ENCODE results near the gene ZCCHC8.

ZCCHC8 gene

GRCh38 chr12:122460061-122460460 is 40.7 kb downstream of the ZCCHC8 start:
- no peak for TF ChIP-seq CTCF (IDR thresholded peaks at IDR 0.05; ENCODE audit: low read depth, low read length)
- H3K4me3 ChIP-seq (ENCODE audit: low read depth, low read length) = no peak overlapping the region
- no peak for DNase-seq (ENCODE audit: low read depth, low spot score)
- in situ Hi-C loops (cut with HindIII; ENCODE audit: low sequenced_read_pairs) = no loop called here

GRCh38 chr12:122459211-122459610 is 41.5 kb downstream of the ZCCHC8 start:
- TF ChIP-seq CTCF (IDR thresholded peaks at IDR 0.05; ENCODE audit: low read depth, low read length) = no peak
- H3K4me3 ChIP-seq (ENCODE audit: low read depth, low read length) = no peak overlapping the region
- no peak for DNase-seq (ENCODE audit: low read depth, low spot score)
- in situ Hi-C loops (cut with HindIII; ENCODE audit: low sequenced_read_pairs) = no loop called here

- no peak for DNase-seq (ENCODE audit: low read depth, low spot score)
- in situ Hi-C loops (cut with HindIII; ENCODE audit: low sequenced_read_pairs) = no loop called here
- no peak for TF ChIP-seq CTCF (IDR thresholded peaks at IDR 0.05; ENCODE audit: low read depth, low read length)
- H3K4me3 ChIP-seq (ENCODE audit: low read depth, low read length) = no peak overlapping the region
These were observed 42.4 kb downstream of the ZCCHC8 start for GRCh38 chr12:122458105-122459035.

- DNase-seq (ENCODE audit: low read depth, low spot score) = no peak
- TF ChIP-seq CTCF (IDR thresholded peaks at IDR 0.05; ENCODE audit: low read depth, low read length) = no peak
- in situ Hi-C loops (cut with HindIII; ENCODE audit: low sequenced_read_pairs) = no loop called here
- no peak overlapping the region for H3K4me3 ChIP-seq (ENCODE audit: low read depth, low read length)
These were observed 43.1 kb downstream of the ZCCHC8 start for GRCh38 chr12:122457627-122458026.

- in situ Hi-C loops (cut with HindIII; ENCODE audit: low sequenced_read_pairs) = no loop called here
- H3K4me3 ChIP-seq (ENCODE audit: low read depth, low read length) = no peak overlapping the region
- TF ChIP-seq CTCF (IDR thresholded peaks at IDR 0.05; ENCODE audit: low read depth, low read length) = no peak
- DNase-seq (ENCODE audit: low read depth, low spot score) = no peak
These were observed 46.0 kb downstream of the ZCCHC8 start for GRCh38 chr12:122454739-122455138.

- DNase-seq (ENCODE audit: low read depth, low spot score) = no peak
- in situ Hi-C loops (cut with HindIII; ENCODE audit: low sequenced_read_pairs) = no loop called here
- TF ChIP-seq CTCF (IDR thresholded peaks at IDR 0.05; ENCODE audit: low read depth, low read length) = no peak
- no peak overlapping the region for H3K4me3 ChIP-seq (ENCODE audit: low read depth, low read length)
These were observed 46.4 kb downstream of the ZCCHC8 start for GRCh38 chr12:122454250-122454721.
